GM23338 (cell line): Measurements from ENCODE around the gene REST. TPM values are rescaled to one million over a fixed set of nuclear protein-coding genes. Genes with fewer than 3 reads are reported as not detected.

Experiments used
- ATAC-seq: fragments of 200-7000 bp; cut with Tn5 transposase; 3 replicates; pipeline ENCODE4 v1.9.1; 2020
- DNase-seq: peaks from one replicate; pipeline ENCODE4 v3.0.0-alpha.2; 2015; ENCODE audit warnings: low spot score
- H2AFZ ChIP-seq: fragments of 200-600 bp; sonication (generic); 2 replicates; pipeline ENCODE4 v1.8.0; 2016; ENCODE audit warnings: antibody characterized with exemption, mild to moderate bottlenecking, moderate library complexity
- H3F3A ChIP-seq: fragments of 200-600 bp; sonication (generic); replicated peaks from 2 replicates; pipeline ENCODE4 v1.8.0; 2017; ENCODE audit warnings: antibody characterized with exemption, mixed run types, low read depth
- H3K27ac ChIP-seq: fragments of 200-600 bp; sonication (generic); 2 replicates; pipeline ENCODE4 v1.6.1; 2016; ENCODE audit warnings: low read depth
- H3K27me3 ChIP-seq: fragments of 200-600 bp; sonication (generic); 2 replicates; pipeline ENCODE4 v1.8.0; 2016; ENCODE audit warnings: mild to moderate bottlenecking, mixed run types, moderate library complexity; ENCODE audit not compliant: insufficient read depth
- H3K36me3 ChIP-seq: fragments of 200-600 bp; sonication (generic); 2 replicates; pipeline ENCODE4 v1.8.0; 2016; ENCODE audit warnings: mild to moderate bottlenecking; ENCODE audit not compliant: insufficient read depth
- H3K4me1 ChIP-seq: fragments of 200-600 bp; sonication (generic); 2 replicates; pipeline ENCODE4 v1.8.0; 2016; ENCODE audit warnings: mild to moderate bottlenecking, moderate library complexity; ENCODE audit not compliant: insufficient read depth
- H3K4me2 ChIP-seq: fragments of 200-600 bp; sonication (generic); 2 replicates; pipeline ENCODE4 v1.7.1; 2017; ENCODE audit warnings: mixed run types
- H3K4me3 ChIP-seq: fragments of 200-600 bp; sonication (generic); 2 replicates; pipeline ENCODE4 v1.6.1; 2016; ENCODE audit warnings: mixed run types
- H3K79me2 ChIP-seq: fragments of 200-600 bp; sonication (generic); replicated peaks from 2 replicates; pipeline ENCODE4 v1.8.0; 2017; ENCODE audit warnings: mild to moderate bottlenecking; ENCODE audit not compliant: insufficient read depth
- H3K9me2 ChIP-seq: fragments of 200-600 bp; sonication (generic); 2 replicates; pipeline ENCODE4 v1.8.0; 2017; ENCODE audit not compliant: insufficient read depth
- H4K20me1 ChIP-seq: fragments of 200-600 bp; sonication (generic); replicated peaks from 2 replicates; pipeline ENCODE4 v1.8.0; 2017; ENCODE audit warnings: mild to moderate bottlenecking; ENCODE audit not compliant: insufficient read depth
- H3K27ac Mint-ChIP-seq: 2 replicates; pipeline ENCODE4 v1.8.0; 2020; ENCODE audit warnings: inconsistent platforms, mild to moderate bottlenecking, moderate library complexity, mixed read lengths
- H3K27me3 Mint-ChIP-seq: 3 replicates; pipeline ENCODE4 v1.8.0; 2022; ENCODE audit warnings: low read depth, mild to moderate bottlenecking, moderate library complexity, mixed read lengths, inconsistent platforms; ENCODE audit not compliant: insufficient read depth, poor library complexity
- H3K36me3 Mint-ChIP-seq: 3 replicates; pipeline ENCODE4 v1.8.0; 2021; ENCODE audit warnings: low read depth, mild to moderate bottlenecking, inconsistent platforms, moderate library complexity, mixed read lengths
- H3K4me1 Mint-ChIP-seq: 3 replicates; pipeline ENCODE4 v1.8.0; 2020; ENCODE audit warnings: mild to moderate bottlenecking, inconsistent platforms, mixed read lengths
- H3K4me3 Mint-ChIP-seq: 3 replicates; pipeline ENCODE4 v1.8.0; 2021; ENCODE audit warnings: moderate library complexity, mild to moderate bottlenecking, inconsistent platforms, mixed read lengths
- H3K9me3 Mint-ChIP-seq: 3 replicates; pipeline ENCODE4 v1.8.0; 2020; ENCODE audit warnings: moderate library complexity, mild to moderate bottlenecking, inconsistent platforms, mixed read lengths
- CREB1 ChIP-seq: fragments of 250-450 bp; sonication (Bioruptor Pico); IDR thresholded peaks from 2 replicates; pipeline ENCODE4 v1.5.0; 2020; ENCODE audit warnings: low read depth, mild to moderate bottlenecking, moderate library complexity
- CTCF ChIP-seq, 2 experiments: fragments of 200-600 bp in 1 of 2; sonication (generic) in 1 of 2; conservative IDR thresholded peaks; 2 replicates each; pipeline versions ENCODE4 v1.5.1 to v1.6.1; 2016 to 2017; ENCODE audit warnings: antibody characterized with exemption in 2 of 2, low read depth in 2 of 2, mild to moderate bottlenecking in 2 of 2, moderate library complexity in 1 of 2
- ETS1 ChIP-seq: IDR thresholded peaks from 2 replicates; pipeline ENCODE4 v1.6.1; 2016; ENCODE audit warnings: antibody characterized with exemption
- EZH2 ChIP-seq: fragments of 200-600 bp; sonication (generic); IDR thresholded peaks from one replicate; pipeline ENCODE4 v1.8.0; 2017; ENCODE audit warnings: antibody characterized with exemption, mild to moderate bottlenecking, low read depth; ENCODE audit not compliant: unreplicated experiment
- NANOG ChIP-seq: IDR thresholded peaks from 2 replicates; pipeline ENCODE4 v1.6.1; 2016; ENCODE audit warnings: antibody characterized with exemption, borderline replicate concordance
- POLR2AphosphoS5 ChIP-seq: IDR thresholded peaks from 2 replicates; pipeline ENCODE4 v1.6.1; 2016; ENCODE audit warnings: antibody characterized with exemption, low read depth
- REST ChIP-seq: IDR thresholded peaks from one replicate; pipeline ENCODE4 v1.6.1; 2018; ENCODE audit warnings: antibody characterized with exemption; ENCODE audit not compliant: unreplicated experiment
- STAT1 ChIP-seq: IDR thresholded peaks from one replicate; pipeline ENCODE4 v1.6.1; 2016; ENCODE audit warnings: antibody characterized with exemption; ENCODE audit not compliant: unreplicated experiment
- ZNF331 ChIP-seq: fragments of 250-450 bp; sonication (Bioruptor Pico); IDR thresholded peaks from 2 replicates; pipeline ENCODE4 v1.5.0; 2020; ENCODE audit warnings: low read depth, mild to moderate bottlenecking, moderate library complexity
- polyA plus RNA-seq: library from polyadenylated mRNA; unstranded; fragments of >200 nt; fragmentation: Nextera tagmentation; extraction: Ambion mirVana; gene quantifications from 2 replicates; pipeline ENCODE4 v1.2.1, GENCODE V29; 2016
- total RNA-seq: library from RNA; depleted of rRNA; stranded (reverse); fragments of >200 nt; shearing (Covaris generic); gene quantifications from 2 replicates; pipeline ENCODE4 v1.2.3, GENCODE V29; 2014

Gene REST
- total and polyA plus RNA-seq, 2 experiments from 2014 or later, result 44.7 to 61.5 TPM

GRCh38 chr4:56930638-56931037, 22.9 kb downstream of the REST start:
- Histone ChIP-seq H3K4me2 (no peak overlapping the region), H2AFZ (no peak overlapping the region), H4K20me1 (peaks cover 7% of the 10 kb centered on the region), H3K36me3 (peaks cover 5% of the 10 kb centered on the region; the same call in 1 of the 2 replicates), H3K9me2 (no peaks in the 10 kb centered on the region), H3K4me1 (no peaks in the 10 kb centered on the region), H3K79me2 (peaks cover 14% of the 10 kb centered on the region), H3K27ac (no peak overlapping the region), H3F3A (no peaks in the 10 kb centered on the region), H3K27me3 (no peaks in the 10 kb centered on the region), H3K4me3 (no peak overlapping the region)
- Mint-ChIP-seq H3K27me3 (peaks cover 3% of the 10 kb centered on the region), H3K27ac (no peak overlapping the region), H3K4me3 (no peak overlapping the region), H3K36me3 (peaks cover 46% of the 10 kb centered on the region), H3K9me3 (no peaks in the 10 kb centered on the region; the same call in 2 of the 3 replicates), H3K4me1 (no peaks in the 10 kb centered on the region)
- TF ChIP-seq ETS1 (no peak), CREB1 (CRISPR knock-in tag) (no peak), NANOG (no peak), ZNF331 (no peak), POLR2AphosphoS5 (no peak), CTCF (conservative IDR thresholded peaks at IDR 0.05; ENCODE audit: low read depth in 2 of 2) (no peak), EZH2 (no peak), REST (no peak)
- no peak for ATAC-seq
- no peak for DNase-seq

- Histone ChIP-seq H3K27me3 (no peaks in the 10 kb centered on the region), H3K9me2 (no peaks in the 10 kb centered on the region), H3K4me3 (no peak overlapping the region), H3K27ac (no peak overlapping the region), H3F3A (no peaks in the 10 kb centered on the region), H4K20me1 (peaks cover 7% of the 10 kb centered on the region), H3K4me2 (no peak overlapping the region), H3K79me2 (peaks cover 14% of the 10 kb centered on the region), H3K4me1 (no peaks in the 10 kb centered on the region), H2AFZ (no peak overlapping the region), H3K36me3 (peaks cover 5% of the 10 kb centered on the region; the same call in 1 of the 2 replicates)
- Mint-ChIP-seq H3K36me3 (peaks cover 42% of the 10 kb centered on the region), H3K27ac (no peak overlapping the region), H3K9me3 (no peaks in the 10 kb centered on the region; the same call in 2 of the 3 replicates), H3K4me1 (no peaks in the 10 kb centered on the region), H3K4me3 (no peak overlapping the region), H3K27me3 (peaks cover 3% of the 10 kb centered on the region)
- TF ChIP-seq CTCF (conservative IDR thresholded peaks at IDR 0.05; ENCODE audit: low read depth in 2 of 2) (no peak), EZH2 (no peak), ZNF331 (no peak), CREB1 (CRISPR knock-in tag) (no peak), REST (no peak), STAT1 (no peak), NANOG (no peak)
- no peak for DNase-seq
- no peak for ATAC-seq
Observed at GRCh38 chr4:56931924-56932323, 24.2 kb downstream of the REST start.
